GM23338 (cell line): ENCODE results near the gene ANTXR2. TPM values are rescaled to one million over a fixed set of nuclear protein-coding genes. Genes with fewer than 3 reads are reported as not detected.

Experiments
- ATAC-seq: fragments of 200-7000 bp; cut with Tn5 transposase; 3 replicates; pipeline ENCODE4 v1.9.1; 2020
- DNase-seq: peaks from one replicate; pipeline ENCODE4 v3.0.0-alpha.2; 2015; ENCODE audit warnings: low spot score
- H2AFZ ChIP-seq: fragments of 200-600 bp; sonication (generic); 2 replicates; pipeline ENCODE4 v1.8.0; 2016; ENCODE audit warnings: antibody characterized with exemption, mild to moderate bottlenecking, moderate library complexity
- H3F3A ChIP-seq: fragments of 200-600 bp; sonication (generic); replicated peaks from 2 replicates; pipeline ENCODE4 v1.8.0; 2017; ENCODE audit warnings: antibody characterized with exemption, mixed run types, low read depth
- H3K27ac ChIP-seq: fragments of 200-600 bp; sonication (generic); 2 replicates; pipeline ENCODE4 v1.6.1; 2016; ENCODE audit warnings: low read depth
- H3K27me3 ChIP-seq: fragments of 200-600 bp; sonication (generic); 2 replicates; pipeline ENCODE4 v1.8.0; 2016; ENCODE audit warnings: mild to moderate bottlenecking, mixed run types, moderate library complexity; ENCODE audit not compliant: insufficient read depth
- H3K36me3 ChIP-seq: fragments of 200-600 bp; sonication (generic); 2 replicates; pipeline ENCODE4 v1.8.0; 2016; ENCODE audit warnings: mild to moderate bottlenecking; ENCODE audit not compliant: insufficient read depth
- H3K4me1 ChIP-seq: fragments of 200-600 bp; sonication (generic); 2 replicates; pipeline ENCODE4 v1.8.0; 2016; ENCODE audit warnings: mild to moderate bottlenecking, moderate library complexity; ENCODE audit not compliant: insufficient read depth
- H3K4me2 ChIP-seq: fragments of 200-600 bp; sonication (generic); 2 replicates; pipeline ENCODE4 v1.7.1; 2017; ENCODE audit warnings: mixed run types
- H3K4me3 ChIP-seq: fragments of 200-600 bp; sonication (generic); 2 replicates; pipeline ENCODE4 v1.6.1; 2016; ENCODE audit warnings: mixed run types
- H3K79me2 ChIP-seq: fragments of 200-600 bp; sonication (generic); replicated peaks from 2 replicates; pipeline ENCODE4 v1.8.0; 2017; ENCODE audit warnings: mild to moderate bottlenecking; ENCODE audit not compliant: insufficient read depth
- H3K9me2 ChIP-seq: fragments of 200-600 bp; sonication (generic); 2 replicates; pipeline ENCODE4 v1.8.0; 2017; ENCODE audit not compliant: insufficient read depth
- H4K20me1 ChIP-seq: fragments of 200-600 bp; sonication (generic); replicated peaks from 2 replicates; pipeline ENCODE4 v1.8.0; 2017; ENCODE audit warnings: mild to moderate bottlenecking; ENCODE audit not compliant: insufficient read depth
- H3K27ac Mint-ChIP-seq: 2 replicates; pipeline ENCODE4 v1.8.0; 2020; ENCODE audit warnings: inconsistent platforms, mild to moderate bottlenecking, moderate library complexity, mixed read lengths
- H3K27me3 Mint-ChIP-seq: 3 replicates; pipeline ENCODE4 v1.8.0; 2022; ENCODE audit warnings: low read depth, mild to moderate bottlenecking, moderate library complexity, mixed read lengths, inconsistent platforms; ENCODE audit not compliant: insufficient read depth, poor library complexity
- H3K36me3 Mint-ChIP-seq: 3 replicates; pipeline ENCODE4 v1.8.0; 2021; ENCODE audit warnings: low read depth, mild to moderate bottlenecking, inconsistent platforms, moderate library complexity, mixed read lengths
- H3K4me1 Mint-ChIP-seq: 3 replicates; pipeline ENCODE4 v1.8.0; 2020; ENCODE audit warnings: mild to moderate bottlenecking, inconsistent platforms, mixed read lengths
- H3K4me3 Mint-ChIP-seq: 3 replicates; pipeline ENCODE4 v1.8.0; 2021; ENCODE audit warnings: moderate library complexity, mild to moderate bottlenecking, inconsistent platforms, mixed read lengths
- H3K9me3 Mint-ChIP-seq: 3 replicates; pipeline ENCODE4 v1.8.0; 2020; ENCODE audit warnings: moderate library complexity, mild to moderate bottlenecking, inconsistent platforms, mixed read lengths
- CREB1 ChIP-seq: fragments of 250-450 bp; sonication (Bioruptor Pico); IDR thresholded peaks from 2 replicates; pipeline ENCODE4 v1.5.0; 2020; ENCODE audit warnings: low read depth, mild to moderate bottlenecking, moderate library complexity
- EZH2phosphoT487 ChIP-seq: fragments of 200-600 bp; sonication (generic); IDR thresholded peaks from one replicate; pipeline ENCODE4 v1.8.1; 2018; ENCODE audit warnings: antibody characterized with exemption; ENCODE audit not compliant: unreplicated experiment
- JUNB ChIP-seq: IDR thresholded peaks from one replicate; pipeline ENCODE4 v1.6.1; 2016; ENCODE audit warnings: antibody characterized with exemption; ENCODE audit not compliant: unreplicated experiment
- POLR2AphosphoS5 ChIP-seq: IDR thresholded peaks from 2 replicates; pipeline ENCODE4 v1.6.1; 2016; ENCODE audit warnings: antibody characterized with exemption, low read depth
- ZNF114 ChIP-seq: fragments of 250-450 bp; sonication (Bioruptor Pico); IDR thresholded peaks from 2 replicates; pipeline ENCODE4 v1.5.0; 2020; ENCODE audit warnings: mild to moderate bottlenecking, moderate library complexity
- ZNF331 ChIP-seq: fragments of 250-450 bp; sonication (Bioruptor Pico); IDR thresholded peaks from 2 replicates; pipeline ENCODE4 v1.5.0; 2020; ENCODE audit warnings: low read depth, mild to moderate bottlenecking, moderate library complexity
- polyA plus RNA-seq: library from polyadenylated mRNA; unstranded; fragments of >200 nt; fragmentation: Nextera tagmentation; extraction: Ambion mirVana; gene quantifications from 2 replicates; pipeline ENCODE4 v1.2.1, GENCODE V29; 2016
- total RNA-seq: library from RNA; depleted of rRNA; stranded (reverse); fragments of >200 nt; shearing (Covaris generic); gene quantifications from 2 replicates; pipeline ENCODE4 v1.2.3, GENCODE V29; 2014
- TF ChIP-seq, protein P1 (sequence below): IDR thresholded peaks from one replicate; pipeline ENCODE4 v1.6.1; 2018; ENCODE audit warnings: antibody characterized with exemption; ENCODE audit not compliant: unreplicated experiment
- TF ChIP-seq, protein P2 (sequence below), 2 experiments: fragments of 200-600 bp in 1 of 2; sonication (generic) in 1 of 2; conservative IDR thresholded peaks; 2 replicates each; pipeline versions ENCODE4 v1.5.1 to v1.6.1; 2016 to 2017; ENCODE audit warnings: antibody characterized with exemption in 2 of 2, low read depth in 2 of 2, mild to moderate bottlenecking in 2 of 2, moderate library complexity in 1 of 2
- TF ChIP-seq, protein P3 (sequence below): fragments of 250-450 bp; sonication (Bioruptor Pico); IDR thresholded peaks from 2 replicates; pipeline ENCODE4 v1.5.0; 2020; ENCODE audit warnings: mild to moderate bottlenecking, moderate library complexity

ANTXR2 gene
- total and polyA plus RNA-seq, 2 experiments from 2014 or later, result 2.0 to 5.3 TPM

DNA sequence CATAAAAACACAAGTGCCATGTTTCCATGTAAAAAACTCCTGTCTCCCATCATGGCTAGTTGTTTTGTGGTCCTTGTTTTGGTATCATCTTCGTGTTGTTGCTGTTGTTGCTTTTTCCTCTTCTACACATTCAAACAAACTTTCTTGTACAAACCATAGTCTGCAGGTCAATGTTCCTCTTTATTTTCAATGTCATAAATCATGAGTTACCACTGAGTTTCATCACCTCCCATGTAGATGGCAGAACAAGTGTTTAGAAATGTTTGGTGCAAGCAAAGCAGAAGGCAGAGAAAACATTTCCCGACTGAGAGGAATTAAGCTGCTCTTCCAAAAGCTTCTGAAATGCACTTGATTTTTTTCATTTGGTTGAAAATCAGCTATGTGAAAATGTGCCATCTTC, 166.0 kb downstream of the ANTXR2 start (continued):
- TF ChIP-seq, protein P1, sequence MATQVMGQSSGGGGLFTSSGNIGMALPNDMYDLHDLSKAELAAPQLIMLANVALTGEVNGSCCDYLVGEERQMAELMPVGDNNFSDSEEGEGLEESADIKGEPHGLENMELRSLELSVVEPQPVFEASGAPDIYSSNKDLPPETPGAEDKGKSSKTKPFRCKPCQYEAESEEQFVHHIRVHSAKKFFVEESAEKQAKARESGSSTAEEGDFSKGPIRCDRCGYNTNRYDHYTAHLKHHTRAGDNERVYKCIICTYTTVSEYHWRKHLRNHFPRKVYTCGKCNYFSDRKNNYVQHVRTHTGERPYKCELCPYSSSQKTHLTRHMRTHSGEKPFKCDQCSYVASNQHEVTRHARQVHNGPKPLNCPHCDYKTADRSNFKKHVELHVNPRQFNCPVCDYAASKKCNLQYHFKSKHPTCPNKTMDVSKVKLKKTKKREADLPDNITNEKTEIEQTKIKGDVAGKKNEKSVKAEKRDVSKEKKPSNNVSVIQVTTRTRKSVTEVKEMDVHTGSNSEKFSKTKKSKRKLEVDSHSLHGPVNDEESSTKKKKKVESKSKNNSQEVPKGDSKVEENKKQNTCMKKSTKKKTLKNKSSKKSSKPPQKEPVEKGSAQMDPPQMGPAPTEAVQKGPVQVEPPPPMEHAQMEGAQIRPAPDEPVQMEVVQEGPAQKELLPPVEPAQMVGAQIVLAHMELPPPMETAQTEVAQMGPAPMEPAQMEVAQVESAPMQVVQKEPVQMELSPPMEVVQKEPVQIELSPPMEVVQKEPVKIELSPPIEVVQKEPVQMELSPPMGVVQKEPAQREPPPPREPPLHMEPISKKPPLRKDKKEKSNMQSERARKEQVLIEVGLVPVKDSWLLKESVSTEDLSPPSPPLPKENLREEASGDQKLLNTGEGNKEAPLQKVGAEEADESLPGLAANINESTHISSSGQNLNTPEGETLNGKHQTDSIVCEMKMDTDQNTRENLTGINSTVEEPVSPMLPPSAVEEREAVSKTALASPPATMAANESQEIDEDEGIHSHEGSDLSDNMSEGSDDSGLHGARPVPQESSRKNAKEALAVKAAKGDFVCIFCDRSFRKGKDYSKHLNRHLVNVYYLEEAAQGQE, result no peak
- no peak for TF ChIP-seq JUNB
- no peak for TF ChIP-seq CREB1 (CRISPR knock-in tag)

DNA sequence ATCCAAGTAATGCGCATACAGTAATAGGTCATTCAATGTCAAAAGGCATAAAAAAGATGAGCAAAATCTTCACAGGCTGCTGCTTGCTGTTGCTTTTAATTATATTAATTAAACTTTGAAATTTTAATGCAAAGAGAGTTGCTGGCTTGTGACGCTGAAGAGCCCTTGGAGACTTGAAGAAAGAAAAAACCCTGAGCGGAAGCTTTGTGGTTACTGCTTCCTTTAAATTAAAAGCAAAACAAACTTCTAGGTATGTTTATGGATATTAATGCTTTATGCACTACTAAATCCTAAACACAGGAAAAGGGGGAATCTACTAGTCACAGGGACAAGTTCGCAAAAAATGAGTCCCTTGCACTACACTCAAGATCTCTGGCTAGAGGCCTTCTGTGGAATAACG, 166.7 kb downstream of the ANTXR2 start:
- Mint-ChIP-seq H3K27ac (no peak overlapping the region), H3K9me3 (no peaks in the 10 kb centered on the region), H3K4me1 (no peaks in the 10 kb centered on the region), H3K27me3 (no peaks in the 10 kb centered on the region), H3K4me3 (no peak overlapping the region), H3K36me3 (no peaks in the 10 kb centered on the region)
- Histone ChIP-seq H3K4me1 (no peaks in the 10 kb centered on the region), H3K27ac (no peak overlapping the region), H4K20me1 (no peaks in the 10 kb centered on the region), H2AFZ (no peak overlapping the region), H3K4me2 (no peak overlapping the region), H3K36me3 (no peaks in the 10 kb centered on the region), H3K79me2 (no peaks in the 10 kb centered on the region), H3K27me3 (no peaks in the 10 kb centered on the region), H3F3A (no peaks in the 10 kb centered on the region), H3K4me3 (no peak overlapping the region), H3K9me2 (no peaks in the 10 kb centered on the region)
- ATAC-seq, result no peak
- DNase-seq, result no peak
- TF ChIP-seq, protein P2, sequence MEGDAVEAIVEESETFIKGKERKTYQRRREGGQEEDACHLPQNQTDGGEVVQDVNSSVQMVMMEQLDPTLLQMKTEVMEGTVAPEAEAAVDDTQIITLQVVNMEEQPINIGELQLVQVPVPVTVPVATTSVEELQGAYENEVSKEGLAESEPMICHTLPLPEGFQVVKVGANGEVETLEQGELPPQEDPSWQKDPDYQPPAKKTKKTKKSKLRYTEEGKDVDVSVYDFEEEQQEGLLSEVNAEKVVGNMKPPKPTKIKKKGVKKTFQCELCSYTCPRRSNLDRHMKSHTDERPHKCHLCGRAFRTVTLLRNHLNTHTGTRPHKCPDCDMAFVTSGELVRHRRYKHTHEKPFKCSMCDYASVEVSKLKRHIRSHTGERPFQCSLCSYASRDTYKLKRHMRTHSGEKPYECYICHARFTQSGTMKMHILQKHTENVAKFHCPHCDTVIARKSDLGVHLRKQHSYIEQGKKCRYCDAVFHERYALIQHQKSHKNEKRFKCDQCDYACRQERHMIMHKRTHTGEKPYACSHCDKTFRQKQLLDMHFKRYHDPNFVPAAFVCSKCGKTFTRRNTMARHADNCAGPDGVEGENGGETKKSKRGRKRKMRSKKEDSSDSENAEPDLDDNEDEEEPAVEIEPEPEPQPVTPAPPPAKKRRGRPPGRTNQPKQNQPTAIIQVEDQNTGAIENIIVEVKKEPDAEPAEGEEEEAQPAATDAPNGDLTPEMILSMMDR (conservative IDR thresholded peaks at IDR 0.05; ENCODE audit: low read depth in 2 of 2), result no peak
- TF ChIP-seq ZNF331 (CRISPR knock-in tag) (no peak), CREB1 (CRISPR knock-in tag) (no peak), EZH2phosphoT487 (no peak), POLR2AphosphoS5 (no peak), ZNF114 (no peak)
- TF ChIP-seq, protein P3, sequence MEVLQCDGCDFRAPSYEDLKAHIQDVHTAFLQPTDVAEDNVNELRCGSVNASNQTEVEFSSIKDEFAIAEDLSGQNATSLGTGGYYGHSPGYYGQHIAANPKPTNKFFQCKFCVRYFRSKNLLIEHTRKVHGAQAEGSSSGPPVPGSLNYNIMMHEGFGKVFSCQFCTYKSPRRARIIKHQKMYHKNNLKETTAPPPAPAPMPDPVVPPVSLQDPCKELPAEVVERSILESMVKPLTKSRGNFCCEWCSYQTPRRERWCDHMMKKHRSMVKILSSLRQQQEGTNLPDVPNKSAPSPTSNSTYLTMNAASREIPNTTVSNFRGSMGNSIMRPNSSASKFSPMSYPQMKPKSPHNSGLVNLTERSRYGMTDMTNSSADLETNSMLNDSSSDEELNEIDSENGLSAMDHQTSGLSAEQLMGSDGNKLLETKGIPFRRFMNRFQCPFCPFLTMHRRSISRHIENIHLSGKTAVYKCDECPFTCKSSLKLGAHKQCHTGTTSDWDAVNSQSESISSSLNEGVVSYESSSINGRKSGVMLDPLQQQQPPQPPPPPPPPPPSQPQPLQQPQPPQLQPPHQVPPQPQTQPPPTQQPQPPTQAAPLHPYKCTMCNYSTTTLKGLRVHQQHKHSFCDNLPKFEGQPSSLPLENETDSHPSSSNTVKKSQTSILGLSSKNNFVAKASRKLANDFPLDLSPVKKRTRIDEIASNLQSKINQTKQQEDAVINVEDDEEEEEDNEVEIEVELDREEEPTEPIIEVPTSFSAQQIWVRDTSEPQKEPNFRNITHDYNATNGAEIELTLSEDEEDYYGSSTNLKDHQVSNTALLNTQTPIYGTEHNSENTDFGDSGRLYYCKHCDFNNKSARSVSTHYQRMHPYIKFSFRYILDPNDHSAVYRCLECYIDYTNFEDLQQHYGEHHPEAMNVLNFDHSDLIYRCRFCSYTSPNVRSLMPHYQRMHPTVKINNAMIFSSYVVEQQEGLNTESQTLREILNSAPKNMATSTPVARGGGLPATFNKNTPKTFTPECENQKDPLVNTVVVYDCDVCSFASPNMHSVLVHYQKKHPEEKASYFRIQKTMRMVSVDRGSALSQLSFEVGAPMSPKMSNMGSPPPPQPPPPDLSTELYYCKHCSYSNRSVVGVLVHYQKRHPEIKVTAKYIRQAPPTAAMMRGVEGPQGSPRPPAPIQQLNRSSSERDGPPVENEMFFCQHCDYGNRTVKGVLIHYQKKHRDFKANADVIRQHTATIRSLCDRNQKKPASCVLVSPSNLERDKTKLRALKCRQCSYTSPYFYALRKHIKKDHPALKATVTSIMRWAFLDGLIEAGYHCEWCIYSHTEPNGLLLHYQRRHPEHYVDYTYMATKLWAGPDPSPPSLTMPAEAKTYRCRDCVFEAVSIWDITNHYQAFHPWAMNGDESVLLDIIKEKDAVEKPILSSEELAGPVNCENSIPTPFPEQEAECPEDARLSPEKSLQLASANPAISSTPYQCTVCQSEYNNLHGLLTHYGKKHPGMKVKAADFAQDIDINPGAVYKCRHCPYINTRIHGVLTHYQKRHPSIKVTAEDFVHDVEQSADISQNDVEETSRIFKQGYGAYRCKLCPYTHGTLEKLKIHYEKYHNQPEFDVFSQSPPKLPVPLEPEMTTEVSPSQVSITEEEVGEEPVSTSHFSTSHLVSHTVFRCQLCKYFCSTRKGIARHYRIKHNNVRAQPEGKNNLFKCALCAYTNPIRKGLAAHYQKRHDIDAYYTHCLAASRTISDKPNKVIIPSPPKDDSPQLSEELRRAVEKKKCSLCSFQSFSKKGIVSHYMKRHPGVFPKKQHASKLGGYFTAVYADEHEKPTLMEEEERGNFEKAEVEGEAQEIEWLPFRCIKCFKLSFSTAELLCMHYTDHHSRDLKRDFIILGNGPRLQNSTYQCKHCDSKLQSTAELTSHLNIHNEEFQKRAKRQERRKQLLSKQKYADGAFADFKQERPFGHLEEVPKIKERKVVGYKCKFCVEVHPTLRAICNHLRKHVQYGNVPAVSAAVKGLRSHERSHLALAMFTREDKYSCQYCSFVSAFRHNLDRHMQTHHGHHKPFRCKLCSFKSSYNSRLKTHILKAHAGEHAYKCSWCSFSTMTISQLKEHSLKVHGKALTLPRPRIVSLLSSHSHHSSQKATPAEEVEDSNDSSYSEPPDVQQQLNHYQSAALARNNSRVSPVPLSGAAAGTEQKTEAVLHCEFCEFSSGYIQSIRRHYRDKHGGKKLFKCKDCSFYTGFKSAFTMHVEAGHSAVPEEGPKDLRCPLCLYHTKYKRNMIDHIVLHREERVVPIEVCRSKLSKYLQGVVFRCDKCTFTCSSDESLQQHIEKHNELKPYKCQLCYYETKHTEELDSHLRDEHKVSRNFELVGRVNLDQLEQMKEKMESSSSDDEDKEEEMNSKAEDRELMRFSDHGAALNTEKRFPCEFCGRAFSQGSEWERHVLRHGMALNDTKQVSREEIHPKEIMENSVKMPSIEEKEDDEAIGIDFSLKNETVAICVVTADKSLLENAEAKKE (CRISPR knock-in tag), result no peak
- TF ChIP-seq, protein P1, result no peak
